HG03103 (cell line): ENCODE data around the gene DNAJC1.
"Not testable (repeated sequence)": the region's sequence is repeated elsewhere in the genome, so short reads cannot be mapped to it uniquely, and the experiment has no call there.

Experiments
- ATAC-seq: cut with Tn5 transposase; IDR thresholded peaks from one replicate; pipeline ENCODE4 v1.9.1; 2021; ENCODE audit warnings: low read depth; ENCODE audit not compliant: unreplicated experiment

Gene DNAJC1

GRCh38 chr10:21834574-21834973, 169.0 kb downstream of the DNAJC1 start:
- not testable (repeated sequence) for ATAC-seq

GRCh38 chr10:21832821-21833130, 170.8 kb downstream of the DNAJC1 start:
- no peak for ATAC-seq

GRCh38 chr10:21831986-21832820, 171.3 kb downstream of the DNAJC1 start:
- ATAC-seq = no peak

GRCh38 chr10:21830037-21830436, 173.5 kb downstream of the DNAJC1 start:
- no peak for ATAC-seq

GRCh38 chr10:21827308-21827707, 176.2 kb downstream of the DNAJC1 start:
- ATAC-seq = no peak

- no peak for ATAC-seq
Observed at GRCh38 chr10:21826725-21827124, 176.8 kb downstream of the DNAJC1 start.

- no peak for ATAC-seq
Observed at GRCh38 chr10:21825345-21825744, 178.2 kb downstream of the DNAJC1 start.

GRCh38 chr10:21824409-21824808, 179.1 kb downstream of the DNAJC1 start:
- ATAC-seq = no peak

GRCh38 chr10:21823617-21824016, 179.9 kb downstream of the DNAJC1 start:
- no peak for ATAC-seq

- not testable (repeated sequence) for ATAC-seq
Observed at GRCh38 chr10:21822273-21822672, 181.3 kb downstream of the DNAJC1 start.

- ATAC-seq = no peak
Observed at GRCh38 chr10:21820952-21821351, 182.6 kb downstream of the DNAJC1 start.

GRCh38 chr10:21818416-21818815, 185.1 kb downstream of the DNAJC1 start:
- ATAC-seq = not testable (repeated sequence)

GRCh38 chr10:21814866-21815265, 188.7 kb downstream of the DNAJC1 start:
- no peak for ATAC-seq

GRCh38 chr10:21813946-21814345, 189.6 kb downstream of the DNAJC1 start:
- ATAC-seq = no peak

- ATAC-seq = no peak
Observed at GRCh38 chr10:21811245-21811585, 192.3 kb downstream of the DNAJC1 start.

- no peak for ATAC-seq
Observed at GRCh38 chr10:21810582-21811244, 192.8 kb downstream of the DNAJC1 start.

- ATAC-seq = no peak
Observed at GRCh38 chr10:21808550-21808949, 195.0 kb downstream of the DNAJC1 start.

GRCh38 chr10:21807180-21807579, 196.3 kb downstream of the DNAJC1 start:
- no peak for ATAC-seq

- no peak for ATAC-seq
Observed at GRCh38 chr10:21803374-21803773, 200.2 kb downstream of the DNAJC1 start.

- no peak for ATAC-seq
Observed at GRCh38 chr10:21801609-21802008, 201.9 kb downstream of the DNAJC1 start.

GRCh38 chr10:21797984-21798765, 205.4 kb downstream of the DNAJC1 start:
- no peak for ATAC-seq
